ENCODE measurements around the gene FRRS1.

DNA sequence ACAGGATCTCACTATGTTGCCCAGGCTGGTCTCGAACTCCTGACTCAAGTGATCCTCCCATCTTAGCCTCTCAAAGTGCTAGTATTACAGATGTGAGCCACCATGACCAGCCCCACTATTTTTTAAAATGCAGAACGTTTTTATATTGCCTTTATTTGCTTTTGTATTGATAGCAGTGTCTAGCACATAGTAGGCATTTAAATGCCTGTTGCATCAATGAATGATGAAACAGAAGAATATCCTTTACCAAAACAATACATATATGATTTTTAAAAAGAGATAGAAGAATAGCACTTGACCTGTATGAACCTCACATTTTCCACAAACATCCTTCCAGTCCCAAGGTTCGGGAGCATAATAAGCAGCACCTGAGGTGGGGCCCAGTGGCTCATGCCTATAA lies 16.5 kb upstream of the FRRS1 start:
- TF ChIP-seq, protein P1, sequence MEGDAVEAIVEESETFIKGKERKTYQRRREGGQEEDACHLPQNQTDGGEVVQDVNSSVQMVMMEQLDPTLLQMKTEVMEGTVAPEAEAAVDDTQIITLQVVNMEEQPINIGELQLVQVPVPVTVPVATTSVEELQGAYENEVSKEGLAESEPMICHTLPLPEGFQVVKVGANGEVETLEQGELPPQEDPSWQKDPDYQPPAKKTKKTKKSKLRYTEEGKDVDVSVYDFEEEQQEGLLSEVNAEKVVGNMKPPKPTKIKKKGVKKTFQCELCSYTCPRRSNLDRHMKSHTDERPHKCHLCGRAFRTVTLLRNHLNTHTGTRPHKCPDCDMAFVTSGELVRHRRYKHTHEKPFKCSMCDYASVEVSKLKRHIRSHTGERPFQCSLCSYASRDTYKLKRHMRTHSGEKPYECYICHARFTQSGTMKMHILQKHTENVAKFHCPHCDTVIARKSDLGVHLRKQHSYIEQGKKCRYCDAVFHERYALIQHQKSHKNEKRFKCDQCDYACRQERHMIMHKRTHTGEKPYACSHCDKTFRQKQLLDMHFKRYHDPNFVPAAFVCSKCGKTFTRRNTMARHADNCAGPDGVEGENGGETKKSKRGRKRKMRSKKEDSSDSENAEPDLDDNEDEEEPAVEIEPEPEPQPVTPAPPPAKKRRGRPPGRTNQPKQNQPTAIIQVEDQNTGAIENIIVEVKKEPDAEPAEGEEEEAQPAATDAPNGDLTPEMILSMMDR (IDR thresholded peaks at IDR 0.05): no peak
- TF ChIP-seq POLR2A (IDR thresholded peaks at IDR 0.05): no peak

Measured in adrenal gland (tissue), 5 donors.